GM18873 (cell line): Measurements from ENCODE around the gene ZNF892.
"Not testable (repeated sequence)": the region's sequence is repeated elsewhere in the genome, so short reads cannot be mapped to it uniquely, and the experiment has no call there.

Source experiments
- ATAC-seq: cut with Tn5 transposase; IDR thresholded peaks from one replicate; pipeline ENCODE4 v1.9.1; 2021; ENCODE audit warnings: mild to moderate bottlenecking, moderate library complexity, moderate number of reproducible peaks; ENCODE audit not compliant: unreplicated experiment, low FRiP score

The ZNF892 gene

GRCh38 chr2:95220449-95220848, 13.1 kb downstream of the ZNF892 start:
- no peak for ATAC-seq

- ATAC-seq: no peak
Observed at GRCh38 chr2:95225658-95226057, 18.3 kb downstream of the ZNF892 start.

- ATAC-seq: no peak
Observed at GRCh38 chr2:95231723-95232122, 24.4 kb downstream of the ZNF892 start.

- ATAC-seq: no peak
Observed at GRCh38 chr2:95232232-95232631, 24.9 kb downstream of the ZNF892 start.

GRCh38 chr2:95234286-95234785, 27.0 kb downstream of the ZNF892 start:
- ATAC-seq: no peak

GRCh38 chr2:95234816-95235215, 27.5 kb downstream of the ZNF892 start:
- no peak for ATAC-seq

GRCh38 chr2:95238131-95238530, 30.8 kb downstream of the ZNF892 start:
- ATAC-seq: no peak

- no peak for ATAC-seq
Observed at GRCh38 chr2:95240091-95240490, 32.8 kb downstream of the ZNF892 start.

- ATAC-seq: no peak
Observed at GRCh38 chr2:95240556-95240955, 33.2 kb downstream of the ZNF892 start.

GRCh38 chr2:95242084-95242483, 34.8 kb downstream of the ZNF892 start:
- ATAC-seq: not testable (repeated sequence)
